HUES6 (cell line): ENCODE results near the gene C1QTNF7.
A peak's percentile ranks its signal among the peaks of the same experiment; 100 is the strongest.

Experiments
- H3K27ac ChIP-seq: 2 replicates; pipeline ENCODE4 v1.7.0; 2013; ENCODE audit warnings: low read depth, mild to moderate bottlenecking, low read length, inconsistent platforms
- H3K27me3 ChIP-seq: 2 replicates; pipeline ENCODE4 v1.6.1; 2013; ENCODE audit warnings: low read length; ENCODE audit not compliant: control insufficient read depth, insufficient read depth
- H3K36me3 ChIP-seq: 2 replicates; pipeline ENCODE4 v1.6.1; 2013; ENCODE audit warnings: low read length; ENCODE audit not compliant: control insufficient read depth, insufficient read depth
- H3K4me1 ChIP-seq: 2 replicates; pipeline ENCODE4 v1.6.1; 2013; ENCODE audit warnings: low read length; ENCODE audit not compliant: control insufficient read depth, insufficient read depth
- H3K4me3 ChIP-seq: 2 replicates; pipeline ENCODE4 v1.5.1; 2013; ENCODE audit warnings: low read depth, low read length
- H3K9ac ChIP-seq: one replicate; pipeline ENCODE4 v1.6.1; 2013; ENCODE audit warnings: mild to moderate bottlenecking, low read length
- H3K9me3 ChIP-seq: 2 replicates; pipeline ENCODE4 v1.6.1; 2013; ENCODE audit warnings: low read depth, low read length; ENCODE audit not compliant: control insufficient read depth, insufficient read depth

C1QTNF7 gene

DNA sequence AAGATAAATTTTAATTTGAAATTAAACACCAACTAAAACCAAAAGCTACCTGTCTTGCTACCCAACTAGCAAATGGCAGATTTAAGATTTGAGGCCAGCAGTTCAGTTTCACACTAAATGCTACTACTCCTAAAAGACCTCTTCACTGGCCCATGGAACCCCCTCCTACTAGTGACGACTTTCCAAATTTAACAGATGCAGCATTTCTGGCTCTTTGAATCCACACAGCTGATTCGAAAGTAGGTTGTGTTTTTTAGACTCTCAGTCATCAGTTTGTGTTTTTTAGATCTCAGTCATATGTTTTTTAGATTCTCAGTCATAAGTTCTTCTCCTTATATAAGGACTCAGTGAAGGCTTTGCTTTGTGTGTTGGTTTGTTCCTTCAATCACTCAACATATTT, 30.8 kb downstream of the C1QTNF7 start:
- no peaks in the 10 kb centered on the region for H3K36me3 ChIP-seq
- no peaks in the 10 kb centered on the region for H3K27me3 ChIP-seq
- H3K27ac ChIP-seq = no peak overlapping the region
- no peak overlapping the region for H3K9ac ChIP-seq
- no peaks in the 10 kb centered on the region for H3K9me3 ChIP-seq
- 0 out of 2 replicates have a peak, but pooled peaks cover 6% of the 10 kb centered on the region for H3K4me1 ChIP-seq
- no peak overlapping the region for H3K4me3 ChIP-seq

DNA sequence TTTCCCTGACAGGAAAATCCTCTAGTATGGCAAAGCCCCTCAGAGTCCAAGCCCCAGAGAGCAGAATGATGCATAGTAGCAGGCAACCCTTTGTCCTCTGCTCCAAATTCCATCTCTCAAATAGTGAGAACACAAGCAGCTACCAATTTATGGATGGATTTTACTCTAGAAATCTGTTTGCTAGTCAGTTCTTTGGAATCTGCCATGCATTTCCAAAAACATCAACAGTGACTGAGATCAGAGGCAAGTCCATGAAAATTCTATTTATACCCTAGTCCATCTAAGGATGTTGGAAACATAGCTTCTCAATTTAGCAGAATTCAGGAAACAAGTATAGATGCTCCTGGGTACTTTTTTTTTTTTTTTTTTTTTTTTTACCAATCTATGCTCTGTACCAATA, 31.9 kb downstream of the C1QTNF7 start:
- H3K27ac ChIP-seq = no peak overlapping the region
- H3K9me3 ChIP-seq = no peaks in the 10 kb centered on the region
- no peaks in the 10 kb centered on the region for H3K27me3 ChIP-seq

DNA sequence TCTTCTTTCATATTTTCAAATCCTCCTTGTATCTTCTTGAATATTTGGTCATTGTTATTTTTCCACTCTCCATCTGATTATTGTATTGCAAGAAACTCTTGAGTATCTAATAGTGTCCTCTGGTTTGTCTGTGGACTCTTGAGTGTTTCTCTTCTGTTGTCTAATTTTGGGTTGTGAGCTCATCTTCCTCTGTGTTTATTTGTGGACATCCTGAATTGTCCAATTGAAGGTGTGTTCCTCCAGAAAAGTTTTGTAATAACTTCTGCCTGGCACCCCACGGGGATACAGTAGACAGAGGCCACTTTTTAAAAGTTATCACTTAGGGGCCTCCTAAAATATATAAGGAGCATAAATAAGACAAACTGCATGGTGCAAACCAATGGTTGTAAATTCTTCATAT, 38.8 kb downstream of the C1QTNF7 start:
- Histone ChIP-seq H3K9ac (no peak overlapping the region), H3K4me1 (peaks cover 16% of the 10 kb centered on the region; the same call in 1 of the 2 replicates), H3K36me3 (no peaks in the 10 kb centered on the region), H3K4me3 (no peak overlapping the region), H3K27ac (no peak overlapping the region), H3K27me3 (no peaks in the 10 kb centered on the region), H3K9me3 (no peaks in the 10 kb centered on the region)

More for the DNA sequence above, 31.9 kb downstream of the C1QTNF7 start:
- Histone ChIP-seq H3K4me3 (no peak overlapping the region), H3K9ac (no peak overlapping the region), H3K4me1 (0 out of 2 replicates have a peak, but pooled peaks cover 6% of the 10 kb centered on the region), H3K36me3 (no peaks in the 10 kb centered on the region)

GRCh38 chr4:15469402-15470127, 41.7 kb downstream of the C1QTNF7 start, which contains the start of gene CC2D2A:
CC2D2A (plus strand) TSS chr4:15469882; CDS start chr4:15475933, 6,051 bp downstream.
- peak within 1 kb of the TSS; percentile 3 for H3K9ac ChIP-seq

GRCh38 chr4:15470128-15470475, 42.3 kb downstream of the C1QTNF7 start:
- Histone ChIP-seq H3K27ac (no peak overlapping the region), H3K27me3 (no peaks in the 10 kb centered on the region), H3K36me3 (no peaks in the 10 kb centered on the region), H3K4me3 (peak overlapping the region; percentile 51), H3K9me3 (no peaks in the 10 kb centered on the region), H3K9ac (peak overlapping the region; percentile 3), H3K4me1 (peaks cover 32% of the 10 kb centered on the region)

More at GRCh38 chr4:15469402-15470127, 41.7 kb downstream of the C1QTNF7 start, which contains the start of gene CC2D2A:
- Histone ChIP-seq H3K9me3 (no peaks in the 10 kb centered on the region), H3K36me3 (no peaks in the 10 kb centered on the region), H3K27ac (no peak within 1 kb of the TSS), H3K27me3 (no peaks in the 10 kb centered on the region), H3K4me1 (peaks cover 32% of the 10 kb centered on the region), H3K4me3 (peak within 1 kb of the TSS; percentile 51)

GRCh38 chr4:15476396-15476795, 48.6 kb downstream of the C1QTNF7 start:
- Histone ChIP-seq H3K4me1 (peaks cover 28% of the 10 kb centered on the region), H3K9ac (no peak overlapping the region), H3K9me3 (no peaks in the 10 kb centered on the region), H3K27ac (no peak overlapping the region), H3K27me3 (no peaks in the 10 kb centered on the region), H3K36me3 (no peaks in the 10 kb centered on the region; the same call in none of the 2 replicates), H3K4me3 (no peak overlapping the region)

GRCh38 chr4:15478724-15479088, 50.9 kb downstream of the C1QTNF7 start:
- no peaks in the 10 kb centered on the region; the same call in none of the 2 replicates for H3K36me3 ChIP-seq
- H3K9me3 ChIP-seq = no peaks in the 10 kb centered on the region
- H3K4me1 ChIP-seq = peaks cover 16% of the 10 kb centered on the region
- no peak overlapping the region for H3K27ac ChIP-seq
- no peaks in the 10 kb centered on the region for H3K27me3 ChIP-seq
- H3K4me3 ChIP-seq = peak overlapping the region; percentile 69; the same call in 1 of the 2 replicates
- no peak overlapping the region for H3K9ac ChIP-seq

DNA sequence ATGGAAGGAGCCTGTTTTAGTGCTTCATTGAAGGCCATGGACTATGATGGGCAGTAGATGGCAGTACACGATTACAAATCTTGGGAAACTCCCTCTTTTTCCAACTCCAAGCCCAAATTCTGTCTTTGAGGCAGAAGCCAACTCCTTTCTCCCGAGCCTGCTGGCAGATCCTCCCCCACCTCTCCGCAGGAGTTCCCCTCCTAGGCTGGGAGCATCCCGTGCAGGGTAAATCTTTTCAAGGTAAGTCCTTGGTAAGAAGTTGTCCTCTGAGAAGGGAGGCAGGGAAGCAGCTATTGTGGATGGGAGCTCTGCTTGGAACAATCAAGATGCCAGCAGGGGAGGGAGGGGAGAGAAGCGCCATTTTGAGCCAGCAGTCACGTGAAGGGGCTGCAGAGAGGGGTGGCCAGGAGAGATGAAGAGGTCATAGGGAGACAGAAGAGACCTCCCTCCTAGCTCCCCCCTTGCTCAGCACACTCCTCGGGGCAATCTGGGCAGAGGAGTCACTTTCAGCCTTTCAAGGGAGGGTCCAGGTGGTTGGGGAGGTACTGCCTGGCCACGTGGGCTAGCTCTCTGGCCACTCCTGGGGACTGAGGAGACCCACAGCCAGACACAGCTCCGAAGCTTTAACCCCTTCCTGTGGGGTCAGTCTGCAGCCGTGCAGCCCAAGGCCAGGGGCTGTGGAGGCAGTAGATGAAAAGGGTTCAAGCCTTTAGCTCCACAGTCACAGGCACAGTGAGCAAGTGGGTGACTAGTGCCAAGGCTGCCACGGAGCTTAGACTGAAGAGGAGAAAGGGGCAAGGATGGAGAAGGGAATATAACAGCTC, 51.5 kb downstream of the C1QTNF7 start:
- peak overlapping the region; percentile 91 for H3K9ac ChIP-seq
- no peaks in the 10 kb centered on the region; the same call in none of the 2 replicates for H3K36me3 ChIP-seq
- no peaks in the 10 kb centered on the region for H3K9me3 ChIP-seq
- H3K27ac ChIP-seq = peak overlapping the region; percentile 76
- H3K4me3 ChIP-seq = peak overlapping the region; percentile 69
- H3K27me3 ChIP-seq = no peaks in the 10 kb centered on the region
- peaks cover 12% of the 10 kb centered on the region for H3K4me1 ChIP-seq

DNA sequence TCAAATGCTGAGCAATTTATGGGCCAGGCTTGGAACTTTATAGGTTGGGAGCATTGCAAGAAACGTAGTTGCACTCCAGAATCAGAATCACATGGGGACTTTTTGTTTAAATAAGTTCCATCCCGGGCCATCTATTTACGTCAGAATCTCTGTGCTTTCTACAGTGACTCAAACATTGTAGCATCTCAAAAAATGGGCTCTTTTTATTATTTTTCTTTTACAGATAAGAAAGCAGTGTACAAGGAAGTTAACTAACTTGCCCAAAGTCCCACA, 52.0 kb downstream of the C1QTNF7 start:
- peak overlapping the region; percentile 76 for H3K27ac ChIP-seq
- peak overlapping the region; percentile 91 for H3K9ac ChIP-seq
- peak overlapping the region; percentile 69 for H3K4me3 ChIP-seq

GRCh38 chr4:15481961-15482745, 54.3 kb downstream of the C1QTNF7 start:
- no peak overlapping the region for H3K9ac ChIP-seq
- no peaks in the 10 kb centered on the region for H3K9me3 ChIP-seq
- no peaks in the 10 kb centered on the region; the same call in none of the 2 replicates for H3K36me3 ChIP-seq
- no peaks in the 10 kb centered on the region for H3K27me3 ChIP-seq
- H3K4me1 ChIP-seq = peaks cover 12% of the 10 kb centered on the region
- H3K27ac ChIP-seq = no peak overlapping the region
- H3K4me3 ChIP-seq = no peak overlapping the region

More for the DNA sequence above, 52.0 kb downstream of the C1QTNF7 start:
- Histone ChIP-seq H3K36me3 (no peaks in the 10 kb centered on the region; the same call in none of the 2 replicates), H3K27me3 (no peaks in the 10 kb centered on the region), H3K9me3 (no peaks in the 10 kb centered on the region), H3K4me1 (peaks cover 12% of the 10 kb centered on the region)
